Measurements from ENCODE around the gene AMHR2.

The AMHR2 gene

DNA sequence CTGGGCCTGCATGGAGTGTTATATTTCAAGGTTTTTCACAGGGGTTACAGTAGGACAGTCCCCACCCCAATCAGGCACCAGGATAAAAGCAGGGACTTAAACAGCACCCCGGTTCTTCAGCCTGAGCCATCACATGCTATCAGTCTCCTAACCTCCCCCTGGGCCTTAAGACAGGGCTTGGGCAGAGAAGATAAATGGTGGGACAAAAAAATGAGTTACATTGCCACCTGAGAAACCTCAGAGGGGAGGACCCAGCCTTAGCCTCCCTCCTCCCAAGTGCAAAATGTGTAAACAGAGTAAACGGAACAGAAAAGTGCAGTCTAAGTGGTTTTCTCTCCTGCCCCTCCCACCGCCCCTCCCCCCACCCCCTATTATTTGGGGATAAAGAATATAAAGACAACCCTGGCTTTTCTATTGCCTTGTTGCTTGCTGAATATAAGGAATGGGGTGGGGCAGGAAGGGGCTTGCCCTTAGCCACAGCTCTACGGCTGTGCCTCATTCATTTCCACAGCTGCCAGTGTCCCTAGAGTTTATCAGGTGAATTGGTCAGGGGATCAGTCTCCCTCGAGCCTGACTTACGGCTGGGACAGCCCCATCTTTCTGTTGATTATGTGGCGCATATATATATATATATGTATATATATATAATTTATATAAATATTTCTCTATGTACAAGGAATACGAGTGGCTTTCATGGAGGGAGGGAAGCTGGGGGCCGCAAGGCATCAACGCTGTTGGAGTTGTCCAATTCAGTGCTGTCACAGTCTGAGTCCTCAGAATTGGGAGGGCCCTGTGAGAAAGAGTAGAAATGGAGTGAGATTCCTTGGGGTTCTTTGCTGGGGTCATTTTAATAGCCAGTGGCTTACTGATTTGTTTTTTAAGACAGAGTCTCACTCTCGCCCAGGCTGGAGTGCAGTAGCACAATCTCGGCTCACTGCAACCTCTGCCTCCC is 57.1 kb downstream of the AMHR2 start:
- DNase-seq (ENCODE audit: low read depth, low spot score): no peak
